Progenitor cell of endocrine pancreas (in vitro differentiated cells): ENCODE measurements around the gene GORASP2. TPM values are rescaled to one million over a fixed set of nuclear protein-coding genes. Genes with fewer than 3 reads are reported as not detected.
A peak's percentile ranks its signal among the peaks of the same experiment; 100 is the strongest.

Source experiments
- DNase-seq: peaks from one replicate; pipeline ENCODE4 v3.0.0; 2021; ENCODE audit warnings: low spot score; ENCODE audit not compliant: unreplicated experiment
- H3K27ac Mint-ChIP-seq: 2 replicates; pipeline ENCODE4 v1.8.0; 2021; ENCODE audit warnings: mild to moderate bottlenecking, moderate library complexity, mixed read lengths
- H3K27me3 Mint-ChIP-seq: 2 replicates; pipeline ENCODE4 v1.8.0; 2021; ENCODE audit warnings: mixed read lengths
- H3K36me3 Mint-ChIP-seq: 2 replicates; pipeline ENCODE4 v1.8.0; 2022; ENCODE audit warnings: mixed read lengths; ENCODE audit not compliant: insufficient read depth
- H3K4me1 Mint-ChIP-seq: 2 replicates; pipeline ENCODE4 v1.8.0; 2021; ENCODE audit warnings: low read depth, mixed read lengths
- H3K4me3 Mint-ChIP-seq: 2 replicates; pipeline ENCODE4 v1.8.0; 2021; ENCODE audit warnings: low read depth, mild to moderate bottlenecking, moderate library complexity, mixed read lengths
- H3K9me3 Mint-ChIP-seq: 2 replicates; pipeline ENCODE4 v1.8.0; 2021; ENCODE audit warnings: low read depth, mixed read lengths
- CTCF ChIP-seq: fragments of 200-600 bp; sonication (generic); IDR thresholded peaks from one replicate; pipeline ENCODE4 v1.5.0; 2021; ENCODE audit warnings: antibody characterized with exemption, mild to moderate bottlenecking; ENCODE audit not compliant: unreplicated experiment
- total RNA-seq: library from RNA; stranded (reverse); gene quantifications from 2 replicates; pipeline ENCODE4 v1.2.1, GENCODE V29; 2021

Gene GORASP2
- total RNA-seq, 1 donor from 2014 or later = 64.3 TPM

DNA sequence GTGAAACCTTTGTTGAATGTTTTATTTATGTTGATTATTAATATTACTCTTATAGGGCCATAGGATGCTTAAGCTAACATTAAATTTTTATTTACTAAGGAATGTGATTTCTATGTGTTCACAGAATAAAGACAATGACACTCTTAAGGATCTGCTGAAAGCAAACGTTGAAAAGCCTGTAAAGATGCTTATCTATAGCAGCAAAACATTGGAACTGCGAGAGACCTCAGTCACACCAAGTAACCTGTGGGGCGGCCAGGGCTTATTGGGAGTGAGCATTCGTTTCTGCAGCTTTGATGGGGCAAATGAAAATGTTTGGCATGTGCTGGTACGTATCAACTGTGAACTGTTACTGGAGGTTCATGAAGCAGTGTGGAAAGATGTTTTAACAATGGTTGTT lies 20.4 kb downstream of the GORASP2 start:
- H3K27me3 Mint-ChIP-seq = no peaks in the 10 kb centered on the region
- peaks cover 22% of the 10 kb centered on the region for H3K36me3 Mint-ChIP-seq
- DNase-seq = no peak
- H3K4me3 Mint-ChIP-seq = no peak overlapping the region
- H3K9me3 Mint-ChIP-seq = no peaks in the 10 kb centered on the region
- no peak overlapping the region for H3K27ac Mint-ChIP-seq
- peaks cover 6% of the 10 kb centered on the region for H3K4me1 Mint-ChIP-seq
- TF ChIP-seq CTCF = no peak

DNA sequence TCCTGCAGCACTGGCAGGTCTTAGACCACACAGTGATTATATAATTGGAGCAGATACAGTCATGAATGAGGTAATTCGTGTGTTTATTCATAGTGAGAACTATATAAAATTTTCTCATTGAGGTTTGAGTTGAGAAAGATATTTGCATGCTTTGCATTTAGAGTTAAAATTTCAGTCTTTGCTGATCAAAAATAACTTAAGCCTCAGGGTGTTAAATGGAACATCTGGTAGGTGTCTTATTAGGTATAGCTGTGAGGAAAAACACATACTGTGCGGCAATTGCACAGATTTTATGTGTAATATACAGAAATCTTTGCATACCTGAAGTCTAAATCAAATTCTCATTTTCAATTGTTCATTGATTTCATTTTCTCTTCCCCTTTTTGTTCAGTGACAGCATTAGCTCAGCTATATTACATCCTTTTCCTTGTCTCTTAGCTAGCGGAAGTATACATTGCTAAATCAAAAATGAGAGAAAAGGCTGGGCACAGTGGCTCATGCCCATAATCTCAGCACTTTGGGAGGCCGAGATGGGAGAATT lies 21.2 kb downstream of the GORASP2 start:
- no peak for DNase-seq
- Mint-ChIP-seq H3K4me1 (peaks cover 4% of the 10 kb centered on the region), H3K9me3 (no peaks in the 10 kb centered on the region), H3K27ac (no peak overlapping the region), H3K27me3 (no peaks in the 10 kb centered on the region), H3K4me3 (no peak overlapping the region), H3K36me3 (peaks cover 30% of the 10 kb centered on the region)
- no peak for TF ChIP-seq CTCF

DNA sequence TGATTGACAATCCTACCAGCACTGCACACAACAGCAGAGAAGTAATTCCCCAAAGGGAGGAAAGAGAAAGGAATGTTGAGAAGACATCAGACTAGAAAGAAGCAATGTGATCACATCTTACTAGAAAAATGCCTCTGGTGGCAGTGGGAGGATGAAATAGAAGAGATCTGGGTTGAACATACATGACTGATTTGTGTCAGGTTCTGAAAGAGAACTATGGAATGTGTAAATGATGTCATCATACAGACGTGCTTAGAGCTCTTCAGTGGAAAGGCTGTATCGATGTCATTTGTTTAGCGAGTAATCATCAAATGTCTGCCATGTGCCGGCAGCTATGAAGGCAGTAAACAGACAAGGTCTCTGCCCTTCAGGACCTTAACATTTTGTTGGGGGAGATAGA lies 24.9 kb downstream of the GORASP2 start:
- H3K27ac Mint-ChIP-seq = no peak overlapping the region
- DNase-seq = no peak
- H3K36me3 Mint-ChIP-seq = peaks cover 41% of the 10 kb centered on the region
- H3K27me3 Mint-ChIP-seq = no peaks in the 10 kb centered on the region
- H3K4me3 Mint-ChIP-seq = no peak overlapping the region
- TF ChIP-seq CTCF = no peak
- no peaks in the 10 kb centered on the region for H3K9me3 Mint-ChIP-seq
- H3K4me1 Mint-ChIP-seq = no peaks in the 10 kb centered on the region

GRCh38 chr2:170963386-170963785 lies 34.3 kb downstream of the GORASP2 start:
- H3K4me1 Mint-ChIP-seq = no peaks in the 10 kb centered on the region
- no peak overlapping the region for H3K4me3 Mint-ChIP-seq
- no peak overlapping the region for H3K27ac Mint-ChIP-seq
- H3K27me3 Mint-ChIP-seq = no peaks in the 10 kb centered on the region
- DNase-seq = no peak
- no peak for TF ChIP-seq CTCF
- H3K9me3 Mint-ChIP-seq = no peaks in the 10 kb centered on the region
- H3K36me3 Mint-ChIP-seq = peaks cover 25% of the 10 kb centered on the region

GRCh38 chr2:170965446-170966225 lies 36.6 kb downstream of the GORASP2 start:
- peak overlapping the region; percentile 65 for H3K27ac Mint-ChIP-seq
- peaks cover 13% of the 10 kb centered on the region for H3K4me1 Mint-ChIP-seq
- peaks cover 21% of the 10 kb centered on the region for H3K36me3 Mint-ChIP-seq
- no peak for TF ChIP-seq CTCF
- no peaks in the 10 kb centered on the region for H3K27me3 Mint-ChIP-seq
- no peak overlapping the region for H3K4me3 Mint-ChIP-seq
- no peaks in the 10 kb centered on the region for H3K9me3 Mint-ChIP-seq
- no peak for DNase-seq
